Esophagus squamous epithelium (tissue), 4 donors: ENCODE measurements around the gene REEP2.

Experiments
- CTCF ChIP-seq, 6 experiments: fragments of 450-650 bp in 4 of 6; fragments of 200-600 bp in 2 of 6; sonication (generic) in 2 of 6; IDR thresholded peaks; one replicate each; pipeline ENCODE4 v1.5.1; 2016 to 2019; ENCODE audit warnings: antibody characterized with exemption in 6 of 6, mild to moderate bottlenecking in 4 of 6, moderate library complexity in 4 of 6
- POLR2A ChIP-seq, 4 donors: fragments of 450-650 bp; IDR thresholded peaks; one replicate each; pipeline ENCODE4 v1.6.1; 2017; ENCODE audit warnings: antibody characterized with exemption in 4 of 4, mild to moderate bottlenecking in 4 of 4, moderate library complexity in 3 of 4

GRCh38 chr5:138391859-138392386, 46.9 kb upstream of the REEP2 start:
- no peak for TF ChIP-seq CTCF (IDR thresholded peaks at IDR 0.05)
- TF ChIP-seq POLR2A (IDR thresholded peaks at IDR 0.05): no peak
